NCI-H2196 treated with DMSO at 0.1 percent for 48 hours (cell line): ENCODE results near the gene FAM53A.
"Not testable (repeated sequence)": the region's sequence is repeated elsewhere in the genome, so short reads cannot be mapped to it uniquely, and the experiment has no call there.

Experiments used
- DNase-seq: peaks from one replicate; lab custom pipeline; 2025; ENCODE audit not compliant: unreplicated experiment; lab: John Stamatoyannopoulos, UW

Gene FAM53A

GRCh38 chr4:1717129-1718094 lies 33.3 kb upstream of the FAM53A start:
- DNase-seq = no peak

GRCh38 chr4:1716065-1716945 lies 32.2 kb upstream of the FAM53A start:
- DNase-seq = no peak

GRCh38 chr4:1715002-1715758 lies 31.1 kb upstream of the FAM53A start:
- no peak for DNase-seq

- DNase-seq = peak; percentile 31
Measured at GRCh38 chr4:1714303-1715001, 30.3 kb upstream of the FAM53A start.

GRCh38 chr4:1713003-1713851 lies 29.1 kb upstream of the FAM53A start:
- peak; percentile 73 for DNase-seq

GRCh38 chr4:1712216-1713002 lies 28.3 kb upstream of the FAM53A start, which contains the start of gene SLBP:
TSS of gene SLBP (minus strand) at chr4:1712319. CDS start at chr4:1712188, 131 bp downstream.
- DNase-seq = peak; percentile 96

GRCh38 chr4:1711571-1712215 lies 27.6 kb upstream of the FAM53A start:
- no peak for DNase-seq

GRCh38 chr4:1711055-1711570 lies 27.0 kb upstream of the FAM53A start:
- DNase-seq = no peak

GRCh38 chr4:1708581-1708980 lies 24.5 kb upstream of the FAM53A start:
- DNase-seq = no peak

- no peak for DNase-seq
Measured at GRCh38 chr4:1706358-1706757, 22.2 kb upstream of the FAM53A start.

GRCh38 chr4:1705732-1706131 lies 21.6 kb upstream of the FAM53A start:
- DNase-seq = no peak

- DNase-seq = no peak
Measured at GRCh38 chr4:1703867-1704266, 19.8 kb upstream of the FAM53A start.

- not testable (repeated sequence) for DNase-seq
Measured at GRCh38 chr4:1701671-1702070, 17.6 kb upstream of the FAM53A start.

- no peak for DNase-seq
Measured at GRCh38 chr4:1695913-1696312, 11.8 kb upstream of the FAM53A start.

- peak; percentile 79 for DNase-seq
Measured at GRCh38 chr4:1693131-1693896, 9.2 kb upstream of the FAM53A start.

- DNase-seq = no peak
Measured at GRCh38 chr4:1691737-1692373, 7.7 kb upstream of the FAM53A start.

GRCh38 chr4:1690698-1691097 lies 6.6 kb upstream of the FAM53A start:
- no peak for DNase-seq
